HG03457 (cell line): ENCODE measurements around the gene SLC35A2.

Experiments used
- ATAC-seq: cut with Tn5 transposase; IDR thresholded peaks from one replicate; pipeline ENCODE4 v1.9.1; 2021; ENCODE audit warnings: moderate number of reproducible peaks; ENCODE audit not compliant: unreplicated experiment

The SLC35A2 gene

GRCh38 chrX:48911412-48912182 lies at the start of gene SLC35A2:
Gene SLC35A2, minus strand, starts transcription at chrX:48911646. Its CDS starts 10 bp downstream, at chrX:48911636.
- peak; percentile 43 for ATAC-seq

GRCh38 chrX:48960291-48960690 lies 48.8 kb upstream of the SLC35A2 start:
- no peak for ATAC-seq

GRCh38 chrX:48958635-48959094 lies 47.2 kb upstream of the SLC35A2 start:
- no peak for ATAC-seq

- ATAC-seq = peak; percentile 76
Measured at GRCh38 chrX:48957827-48958634, 46.6 kb upstream of the SLC35A2 start.

GRCh38 chrX:48957477-48957826 lies 46.0 kb upstream of the SLC35A2 start, which contains the start of gene OTUD5:
Gene OTUD5, minus strand, starts transcription at chrX:48957607. Its CDS starts 37 bp downstream, at chrX:48957570.
- no peak for ATAC-seq

- no peak for ATAC-seq
Measured at GRCh38 chrX:48956728-48957414, 45.4 kb upstream of the SLC35A2 start.

- ATAC-seq = no peak
Measured at GRCh38 chrX:48948589-48948988, 37.1 kb upstream of the SLC35A2 start.

GRCh38 chrX:48945517-48946348 lies 34.3 kb upstream of the SLC35A2 start:
- ATAC-seq = no peak

- no peak for ATAC-seq
Measured at GRCh38 chrX:48942895-48943294, 31.4 kb upstream of the SLC35A2 start.

GRCh38 chrX:48940404-48940955 lies 29.0 kb upstream of the SLC35A2 start:
- no peak for ATAC-seq

- ATAC-seq = no peak
Measured at GRCh38 chrX:48939524-48940228, 28.2 kb upstream of the SLC35A2 start.

- ATAC-seq = no peak
Measured at GRCh38 chrX:48938721-48939425, 27.4 kb upstream of the SLC35A2 start.

GRCh38 chrX:48937054-48937907 lies 25.8 kb upstream of the SLC35A2 start:
- peak; percentile 46 for ATAC-seq

- ATAC-seq = no peak
Measured at GRCh38 chrX:48936429-48937053, 25.1 kb upstream of the SLC35A2 start.

- no peak for ATAC-seq
Measured at GRCh38 chrX:48935301-48935670, 23.8 kb upstream of the SLC35A2 start.

- no peak for ATAC-seq
Measured at GRCh38 chrX:48934581-48935300, 23.3 kb upstream of the SLC35A2 start.

- ATAC-seq = no peak
Measured at GRCh38 chrX:48933757-48934156, 22.3 kb upstream of the SLC35A2 start.
